Superior temporal gyrus (tissue), 1 donor: Measurements from ENCODE around the gene ASB5.
A peak's percentile ranks its signal among the peaks of the same experiment; 100 is the strongest.
"Not testable (repeated sequence)": the region's sequence is repeated elsewhere in the genome, so short reads cannot be mapped to it uniquely, and the experiment has no call there.

ENCODE experiments used
- DNase-seq: peaks from one replicate; pipeline ENCODE4 v3.0.0-alpha.2; 2016; ENCODE audit errors: extremely low spot score

Gene ASB5

GRCh38 chr4:176222149-176222548 lies 46.9 kb downstream of the ASB5 start:
- no peak for DNase-seq

GRCh38 chr4:176217510-176217909 lies 51.5 kb downstream of the ASB5 start:
- DNase-seq = no peak

- not testable (repeated sequence) for DNase-seq
These were observed 56.7 kb downstream of the ASB5 start for GRCh38 chr4:176212351-176212750.

- no peak for DNase-seq
These were observed 58.3 kb downstream of the ASB5 start for GRCh38 chr4:176210579-176211296.

GRCh38 chr4:176210101-176210500 lies 58.9 kb downstream of the ASB5 start:
- no peak for DNase-seq

- no peak for DNase-seq
These were observed 59.5 kb downstream of the ASB5 start for GRCh38 chr4:176209535-176209934.

- DNase-seq = no peak
These were observed 61.2 kb downstream of the ASB5 start for GRCh38 chr4:176207839-176208238.

- DNase-seq = no peak
These were observed 63.7 kb downstream of the ASB5 start for GRCh38 chr4:176205299-176205698.

- no peak for DNase-seq
These were observed 70.6 kb downstream of the ASB5 start for GRCh38 chr4:176198316-176198903.

- peak; percentile 91 for DNase-seq
These were observed 73.6 kb downstream of the ASB5 start, which contains the start of gene SPATA4 for GRCh38 chr4:176195184-176195978. TSS of gene SPATA4 (minus strand) at chr4:176195585. CDS start at chr4:176195562, 23 bp downstream.

GRCh38 chr4:176193938-176194337 lies 75.1 kb downstream of the ASB5 start:
- no peak for DNase-seq

- DNase-seq = no peak
These were observed 75.9 kb downstream of the ASB5 start for GRCh38 chr4:176193126-176193525.

- no peak for DNase-seq
These were observed 77.0 kb downstream of the ASB5 start for GRCh38 chr4:176191974-176192373.

- DNase-seq = no peak
These were observed 78.9 kb downstream of the ASB5 start for GRCh38 chr4:176189891-176190795.

- no peak for DNase-seq
These were observed 80.4 kb downstream of the ASB5 start for GRCh38 chr4:176188654-176189053.

GRCh38 chr4:176187624-176188023 lies 81.4 kb downstream of the ASB5 start:
- DNase-seq = no peak

GRCh38 chr4:176186671-176187395 lies 82.2 kb downstream of the ASB5 start:
- no peak for DNase-seq

- no peak for DNase-seq
These were observed 83.0 kb downstream of the ASB5 start for GRCh38 chr4:176186067-176186466.

GRCh38 chr4:176185051-176185450 lies 84.0 kb downstream of the ASB5 start:
- DNase-seq = no peak
